Activated naive CD4-positive, alpha-beta T cell treated with Interleukin-2 at 50 U/mL for 16 hours (primary cell): Measurements from ENCODE around the gene PRR12.
"Not testable (repeated sequence)": the region's sequence is repeated elsewhere in the genome, so short reads cannot be mapped to it uniquely, and the experiment has no call there.

ENCODE experiments used
- DNase-seq: peaks from one replicate; pipeline ENCODE4 v3.0.0-alpha.2; 2020

PRR12 gene

DNA sequence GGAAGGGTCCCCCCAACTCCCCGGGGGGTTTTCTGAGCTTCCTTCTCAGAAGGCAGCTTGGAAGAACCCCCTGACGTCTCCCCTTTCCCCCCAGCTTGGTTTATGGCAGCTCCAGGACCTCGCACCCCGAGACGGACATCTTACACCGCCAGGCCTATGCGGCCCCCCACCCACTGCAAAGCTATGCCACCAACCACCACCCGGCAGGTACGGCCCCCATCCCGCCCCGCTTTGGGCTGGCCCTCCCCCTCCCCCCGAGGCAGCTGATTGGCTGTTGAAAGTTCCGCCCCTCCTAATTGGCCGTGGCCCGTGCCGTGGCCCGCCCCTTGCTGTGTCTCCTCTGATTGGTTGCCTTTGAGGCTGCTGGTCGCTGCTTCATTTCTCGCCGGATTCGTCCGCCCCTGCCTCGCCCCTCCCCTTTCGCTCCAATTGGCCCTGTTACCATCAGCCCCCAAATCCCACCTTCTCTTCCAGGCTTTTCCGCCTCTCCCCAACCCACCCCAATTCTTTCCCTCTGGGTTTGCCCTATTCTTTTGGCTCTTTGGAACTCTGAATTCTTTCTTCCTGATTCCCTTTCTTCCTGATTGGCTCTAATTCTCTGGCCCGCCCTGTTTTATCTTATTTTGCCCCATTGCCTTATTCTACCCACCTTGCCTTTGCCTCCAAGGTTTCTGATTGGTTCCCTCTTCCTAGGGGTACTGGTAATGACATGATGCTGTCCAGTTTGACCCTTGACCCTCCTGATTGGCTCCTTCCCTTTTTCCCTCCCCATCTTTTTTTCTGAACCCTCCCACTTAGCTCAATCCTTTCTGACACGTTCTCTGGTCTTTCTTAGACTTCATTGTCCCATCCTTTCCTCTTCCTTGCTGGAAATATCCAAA is 2.5 kb downstream of the PRR12 start:
- DNase-seq = peak; percentile 94

DNA sequence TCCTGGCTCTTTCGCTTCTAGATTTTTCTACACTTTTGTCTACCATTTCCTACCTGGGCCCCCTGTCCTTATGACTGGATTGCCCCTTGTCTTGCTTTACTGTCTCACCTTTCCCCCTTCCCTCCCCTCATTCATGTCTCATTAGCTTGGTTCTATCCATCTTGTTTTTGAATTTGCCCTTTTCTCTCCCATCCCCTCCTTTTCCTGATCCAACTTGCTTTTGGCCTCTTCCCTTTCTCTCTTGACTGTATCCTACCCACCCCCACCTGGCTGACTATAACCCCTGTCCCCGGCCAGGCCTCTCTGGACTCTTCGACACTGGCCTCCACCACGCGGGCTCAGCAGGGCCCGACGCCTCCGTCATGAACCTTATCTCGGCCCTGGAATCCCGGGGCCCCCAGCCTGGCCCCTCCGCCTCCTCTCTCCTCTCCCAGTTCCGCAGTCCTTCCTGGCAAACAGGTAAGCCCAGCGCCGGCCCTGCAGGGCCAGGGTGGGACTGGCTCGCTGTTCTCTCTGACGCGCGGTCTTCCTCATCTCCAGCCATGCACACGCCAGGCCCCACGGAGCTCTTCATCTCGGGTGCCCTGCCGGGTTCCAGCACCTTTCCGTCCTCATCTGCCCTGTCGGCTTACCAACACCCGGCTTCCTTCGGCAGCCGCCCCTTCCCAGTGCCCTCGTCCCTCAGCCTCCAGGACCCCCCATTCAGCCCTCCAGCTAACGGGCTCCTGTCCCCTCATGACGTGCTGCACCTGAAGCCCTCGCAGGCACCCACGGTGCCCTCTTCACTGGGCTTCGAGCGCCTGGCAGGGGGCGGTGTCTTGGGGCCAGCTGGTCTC is 3.4 kb downstream of the PRR12 start:
- DNase-seq = no peak

DNA sequence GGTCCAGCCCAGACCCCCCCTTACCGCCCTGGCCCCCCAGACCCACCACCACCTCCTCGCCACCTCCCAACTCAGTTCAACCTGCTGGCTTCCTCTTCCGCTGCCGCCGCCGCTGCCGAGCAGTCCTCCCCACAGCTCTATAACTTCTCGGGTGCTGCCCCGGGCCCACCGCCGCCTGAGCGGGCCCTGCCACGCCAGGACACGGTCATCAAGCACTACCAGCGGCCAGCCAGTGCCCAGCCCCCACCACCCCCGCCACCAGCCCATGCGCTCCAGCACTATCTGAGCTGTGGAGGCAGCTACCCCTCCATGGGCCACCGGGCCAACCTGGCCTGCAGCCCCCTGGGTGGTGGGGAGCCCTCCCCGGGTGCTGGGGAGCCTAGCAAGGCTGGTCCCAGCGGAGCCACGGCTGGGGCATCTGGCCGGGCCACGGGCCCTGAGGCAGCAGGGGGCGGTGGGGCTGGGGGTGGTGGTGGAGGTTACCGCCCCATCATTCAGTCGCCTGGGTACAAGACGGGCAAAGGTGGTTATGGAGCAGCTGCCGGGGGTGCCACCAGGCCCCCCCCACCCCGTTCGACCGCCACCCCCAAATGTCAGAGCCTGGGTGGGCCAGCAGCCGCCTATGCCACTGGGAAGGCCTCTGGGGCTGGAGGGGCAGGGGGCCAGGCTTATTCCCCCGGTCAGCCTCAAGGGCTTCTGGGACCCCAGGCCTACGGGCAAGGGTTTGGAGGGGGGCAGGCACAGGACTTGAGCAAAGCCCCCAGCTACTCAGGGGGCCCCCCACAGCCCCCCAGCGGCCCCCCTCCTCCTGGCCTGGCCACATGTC is 4.2 kb downstream of the PRR12 start:
- no peak for DNase-seq

DNA sequence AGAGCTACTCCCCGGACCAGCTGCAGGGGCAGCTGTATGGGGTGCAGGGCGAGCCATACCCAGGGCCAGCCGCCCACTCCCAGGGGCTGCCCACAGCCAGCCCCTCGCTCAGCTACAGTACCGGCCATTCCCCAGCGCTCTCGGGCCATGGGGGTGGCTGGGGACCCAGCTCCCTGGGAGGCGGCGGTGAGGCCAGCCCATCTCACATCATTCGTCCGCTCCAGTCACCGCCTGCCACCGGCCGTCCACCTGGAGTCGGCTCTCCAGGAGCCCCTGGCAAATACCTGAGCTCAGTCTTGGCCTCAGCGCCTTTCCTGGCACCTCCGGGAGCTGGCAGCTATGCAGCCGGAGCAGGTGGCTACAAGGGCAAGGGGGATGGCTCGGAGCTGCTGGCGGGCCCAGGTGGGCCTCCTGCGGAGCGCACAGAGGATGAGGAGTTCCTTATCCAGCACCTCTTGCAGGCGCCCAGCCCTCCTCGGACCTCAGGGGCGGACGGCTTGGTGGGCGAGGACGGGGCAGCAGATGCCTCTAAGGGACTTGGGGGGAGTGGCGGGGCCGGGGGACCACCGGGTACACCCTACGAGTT is 4.9 kb downstream of the PRR12 start:
- no peak for DNase-seq

DNA sequence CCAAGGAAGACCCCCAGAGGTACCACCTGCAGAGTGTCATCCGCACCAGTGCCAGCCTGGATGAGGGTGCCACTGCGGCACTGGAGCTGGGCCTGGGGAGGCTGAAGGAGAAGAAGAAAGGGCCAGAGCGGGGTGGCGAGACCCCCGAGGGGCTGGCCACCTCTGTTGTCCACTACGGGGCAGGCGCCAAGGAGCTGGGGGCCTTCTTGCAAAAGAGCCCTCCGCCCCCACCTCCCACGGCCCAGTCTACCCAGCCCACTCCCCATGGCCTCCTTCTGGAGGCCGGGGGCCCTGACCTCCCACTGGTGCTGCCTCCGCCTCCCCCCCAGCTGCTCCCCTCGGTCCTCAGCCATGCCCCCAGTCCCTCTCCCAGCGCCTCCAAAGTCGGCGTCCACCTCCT is 5.4 kb downstream of the PRR12 start:
- no peak for DNase-seq

DNA sequence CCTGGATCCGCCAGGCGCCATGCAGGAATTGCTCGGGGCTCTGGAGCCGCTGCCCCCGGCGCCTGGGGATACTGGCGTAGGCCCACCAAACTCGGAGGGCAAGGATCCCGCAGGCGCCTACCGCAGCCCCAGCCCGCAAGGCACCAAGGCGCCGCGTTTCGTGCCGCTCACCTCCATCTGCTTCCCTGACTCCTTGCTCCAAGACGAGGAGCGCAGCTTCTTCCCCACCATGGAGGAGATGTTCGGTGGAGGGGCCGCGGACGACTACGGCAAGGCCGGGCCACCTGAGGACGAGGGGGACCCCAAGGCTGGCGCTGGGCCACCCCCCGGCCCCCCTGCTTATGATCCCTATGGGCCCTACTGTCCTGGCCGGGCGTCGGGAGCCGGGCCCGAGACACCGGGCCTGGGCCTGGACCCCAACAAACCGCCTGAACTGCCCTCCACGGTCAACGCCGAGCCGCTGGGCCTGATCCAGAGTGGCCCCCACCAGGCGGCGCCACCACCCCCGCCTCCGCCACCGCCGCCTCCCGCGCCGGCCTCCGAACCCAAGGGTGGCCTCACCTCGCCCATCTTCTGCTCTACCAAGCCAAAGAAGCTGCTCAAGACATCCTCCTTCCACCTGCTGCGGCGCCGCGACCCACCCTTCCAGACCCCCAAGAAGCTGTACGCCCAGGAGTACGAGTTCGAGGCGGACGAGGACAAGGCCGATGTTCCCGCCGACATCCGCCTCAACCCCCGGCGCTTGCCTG is 6.1 kb downstream of the PRR12 start:
- no peak for DNase-seq

DNA sequence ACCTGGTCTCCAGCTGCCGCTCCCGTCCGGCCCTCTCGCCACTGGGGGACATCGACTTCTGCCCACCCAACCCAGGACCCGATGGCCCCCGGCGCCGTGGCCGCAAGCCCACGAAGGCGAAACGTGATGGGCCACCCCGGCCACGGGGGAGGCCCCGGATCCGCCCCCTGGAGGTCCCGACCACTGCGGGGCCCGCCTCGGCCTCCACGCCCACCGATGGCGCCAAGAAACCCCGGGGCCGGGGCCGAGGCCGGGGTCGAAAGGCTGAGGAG is 6.7 kb downstream of the PRR12 start:
- DNase-seq = no peak

DNA sequence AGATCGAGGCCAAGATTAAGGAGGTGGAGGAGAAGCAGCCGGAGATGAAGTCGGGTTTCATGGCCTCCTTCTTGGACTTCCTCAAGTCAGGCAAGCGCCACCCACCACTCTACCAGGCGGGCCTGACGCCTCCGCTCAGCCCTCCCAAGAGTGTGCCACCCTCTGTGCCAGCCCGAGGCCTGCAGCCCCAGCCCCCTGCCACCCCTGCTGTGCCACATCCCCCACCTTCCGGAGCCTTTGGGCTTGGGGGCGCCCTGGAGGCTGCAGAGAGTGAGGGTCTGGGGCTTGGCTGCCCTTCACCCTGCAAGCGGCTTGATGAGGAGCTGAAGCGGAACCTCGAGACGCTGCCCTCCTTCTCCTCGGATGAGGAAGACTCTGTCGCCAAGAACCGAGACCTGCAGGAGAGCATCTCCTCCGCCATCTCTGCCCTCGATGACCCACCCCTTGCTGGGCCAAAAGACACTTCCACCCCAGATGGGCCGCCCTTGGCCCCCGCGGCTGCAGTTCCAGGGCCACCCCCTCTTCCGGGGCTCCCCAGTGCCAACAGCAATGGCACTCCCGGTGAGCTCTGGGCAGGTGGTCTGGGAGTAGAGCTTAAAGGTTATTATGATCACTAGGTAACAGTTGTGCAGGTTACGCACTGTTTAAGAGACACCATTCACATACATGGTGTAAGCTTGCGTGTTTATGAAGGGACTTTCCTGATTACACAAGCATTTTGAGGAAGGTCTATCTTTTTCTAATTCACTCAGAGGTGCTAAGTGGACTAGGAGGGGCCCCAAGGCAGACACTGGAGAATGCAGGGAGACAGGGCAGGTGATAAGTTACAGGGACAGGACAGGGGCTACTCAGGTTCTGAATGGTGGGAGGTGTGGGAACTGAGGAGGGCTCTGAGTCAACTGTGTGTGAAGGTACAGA is 8.7 kb downstream of the PRR12 start:
- no peak for DNase-seq

DNA sequence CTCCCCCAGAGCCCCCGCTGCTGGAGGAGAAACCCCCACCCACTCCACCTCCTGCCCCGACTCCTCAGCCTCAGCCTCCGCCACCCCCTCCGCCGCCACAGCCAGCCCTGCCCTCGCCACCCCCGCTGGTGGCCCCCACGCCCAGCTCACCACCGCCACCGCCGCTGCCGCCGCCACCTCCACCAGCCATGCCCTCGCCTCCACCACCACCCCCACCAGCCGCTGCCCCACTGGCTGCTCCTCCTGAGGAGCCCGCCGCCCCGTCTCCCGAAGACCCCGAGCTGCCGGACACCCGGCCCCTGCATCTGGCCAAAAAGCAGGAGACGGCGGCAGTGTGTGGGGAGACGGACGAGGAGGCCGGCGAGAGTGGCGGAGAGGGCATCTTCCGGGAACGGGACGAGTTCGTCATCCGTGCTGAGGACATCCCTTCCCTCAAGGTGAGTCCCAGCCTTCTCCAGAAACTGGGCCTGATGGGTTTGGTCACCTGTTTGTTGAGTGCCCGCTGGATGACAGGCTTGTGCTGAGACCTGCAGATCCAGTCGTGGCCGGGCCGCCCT is 10.6 kb downstream of the PRR12 start:
- DNase-seq = no peak

DNA sequence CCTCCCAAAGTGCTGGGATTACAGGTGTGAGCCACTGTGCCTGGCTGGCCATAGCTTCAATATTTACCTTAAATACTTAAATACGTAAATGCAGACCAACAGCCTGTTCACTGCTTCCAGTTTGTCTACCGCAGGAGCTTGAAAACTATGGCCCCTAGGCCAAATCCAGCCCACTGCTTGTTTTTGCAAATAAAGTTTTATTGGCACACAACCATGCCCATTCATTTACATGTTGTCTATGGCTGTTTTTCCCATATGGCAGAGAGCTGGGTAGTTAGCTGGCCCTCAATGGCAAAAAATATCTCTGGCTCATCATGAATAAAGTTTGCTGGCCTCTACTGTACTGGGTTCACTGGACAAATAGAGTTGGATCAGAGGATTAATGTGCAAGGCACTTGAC is 11.8 kb downstream of the PRR12 start:
- DNase-seq = no peak

DNA sequence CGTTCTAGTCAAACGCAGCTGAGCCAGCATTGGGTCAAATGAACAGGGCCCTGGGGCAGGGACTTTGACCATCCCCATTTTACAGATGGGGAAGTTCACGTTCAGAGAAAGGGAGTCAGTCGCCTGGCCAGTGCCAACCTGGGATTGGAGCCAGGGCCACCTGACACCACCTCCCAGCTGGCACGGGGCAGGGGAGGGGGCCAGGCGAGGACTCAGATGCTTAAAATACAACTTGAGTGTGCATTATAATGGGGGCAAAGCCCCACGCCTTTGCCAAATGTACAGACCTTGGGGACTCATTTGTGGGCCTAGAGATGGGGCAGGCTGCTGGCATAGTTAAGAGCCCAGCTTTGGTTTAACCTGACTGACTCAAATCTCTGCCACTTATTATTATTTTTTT is 14.6 kb downstream of the PRR12 start:
- no peak for DNase-seq

DNA sequence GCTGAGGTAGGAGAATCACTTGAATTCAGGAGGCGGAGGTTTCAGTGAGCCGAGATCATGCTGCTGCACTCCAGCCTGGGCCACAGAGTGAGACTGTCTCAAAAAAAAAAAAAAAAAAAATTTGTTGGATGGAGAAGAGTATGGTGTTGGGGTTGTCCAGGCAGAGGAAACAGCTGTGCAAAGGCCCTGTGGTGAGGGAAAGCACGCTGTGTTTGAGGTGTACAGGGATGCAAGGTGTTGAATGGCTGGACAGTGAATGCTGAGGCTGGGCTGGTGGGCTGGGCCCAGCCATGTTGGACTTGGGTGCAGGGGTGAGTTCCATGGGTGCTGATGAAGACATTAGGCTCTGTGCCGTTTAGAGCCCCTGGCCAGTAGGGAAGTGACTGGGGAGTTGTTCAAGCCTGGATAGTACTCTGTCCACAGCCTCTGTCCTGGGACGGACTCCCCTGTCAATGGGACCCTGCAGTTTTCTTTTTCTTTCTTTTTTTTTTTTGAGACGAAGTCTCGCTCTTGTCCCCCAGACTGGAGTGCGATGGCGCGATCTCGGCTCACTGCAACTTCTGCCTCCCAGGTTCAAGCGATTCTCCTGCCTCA is 18.6 kb downstream of the PRR12 start:
- no peak for DNase-seq

DNA sequence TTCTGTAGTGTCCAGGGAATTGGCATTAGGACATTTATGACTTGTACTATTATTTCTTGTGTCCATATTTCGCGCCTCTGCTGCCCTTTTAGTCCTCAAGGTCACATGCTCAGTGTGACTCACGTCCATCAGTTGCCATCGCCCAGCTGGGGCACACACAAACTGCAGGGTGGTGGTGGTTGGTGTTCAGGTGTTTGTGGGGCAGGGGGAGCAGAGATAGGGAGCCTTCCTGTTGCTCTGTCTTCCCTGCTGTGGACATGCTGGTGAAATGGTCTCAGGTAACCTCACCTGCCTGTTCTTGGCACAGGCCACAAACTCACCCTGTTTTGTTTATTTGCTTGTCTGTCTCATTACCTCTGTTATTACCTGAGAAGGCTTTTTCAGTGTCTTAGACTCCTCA is 22.4 kb downstream of the PRR12 start:
- DNase-seq = no peak

DNA sequence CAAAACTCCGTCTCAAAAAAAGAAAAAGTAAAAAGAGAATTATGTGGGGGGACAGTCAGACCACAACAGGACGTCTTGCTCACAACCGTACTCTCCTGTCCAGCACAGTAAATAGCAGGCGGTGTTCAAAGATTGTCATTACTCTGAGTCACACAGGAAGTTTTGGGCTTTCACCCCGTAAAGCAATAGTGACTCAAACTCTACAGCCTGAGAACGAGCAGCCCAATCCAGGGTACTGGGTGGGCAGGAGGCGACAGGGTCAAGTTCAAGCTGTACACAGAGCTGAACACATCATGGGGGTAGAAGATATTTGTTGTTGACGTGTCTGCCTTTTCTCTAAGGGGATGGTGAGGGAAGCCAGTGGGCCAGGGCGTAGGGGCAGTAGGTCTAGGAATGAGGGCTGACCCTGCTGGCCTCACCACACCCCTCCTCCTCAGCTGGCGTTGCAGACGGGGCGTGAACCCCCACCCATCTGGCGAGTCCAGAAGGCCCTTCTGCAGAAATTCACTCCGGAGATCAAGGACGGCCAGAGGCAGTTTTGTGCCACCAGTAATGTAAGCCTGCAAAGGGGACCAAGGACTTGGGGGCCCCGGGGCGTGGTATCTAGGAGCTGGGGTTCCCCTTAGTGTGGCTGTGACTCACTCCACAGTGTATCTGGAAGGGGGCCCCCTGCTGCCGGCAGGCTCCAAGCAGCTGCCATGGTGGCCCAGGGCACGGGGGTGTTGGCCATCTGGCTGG is 23.3 kb downstream of the PRR12 start:
- DNase-seq = peak; percentile 30

DNA sequence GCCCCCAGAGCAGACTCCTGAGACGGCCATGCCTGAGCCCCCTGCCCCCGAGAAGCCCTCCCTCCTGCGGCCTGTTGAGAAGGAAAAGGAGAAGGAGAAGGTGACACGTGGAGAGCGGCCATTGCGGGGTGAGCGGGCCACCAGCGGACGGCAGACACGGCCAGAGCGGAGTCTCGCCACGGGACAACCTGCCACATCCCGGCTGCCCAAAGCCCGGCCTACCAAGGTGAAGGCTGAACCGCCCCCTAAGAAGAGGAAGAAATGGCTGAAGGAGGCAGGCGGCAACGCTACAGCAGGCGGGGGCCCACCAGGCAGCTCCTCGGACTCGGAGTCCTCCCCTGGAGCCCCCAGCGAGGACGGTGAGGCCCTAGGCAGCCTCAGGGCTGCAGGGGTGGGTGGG is 24.9 kb downstream of the PRR12 start:
- no peak for DNase-seq

DNA sequence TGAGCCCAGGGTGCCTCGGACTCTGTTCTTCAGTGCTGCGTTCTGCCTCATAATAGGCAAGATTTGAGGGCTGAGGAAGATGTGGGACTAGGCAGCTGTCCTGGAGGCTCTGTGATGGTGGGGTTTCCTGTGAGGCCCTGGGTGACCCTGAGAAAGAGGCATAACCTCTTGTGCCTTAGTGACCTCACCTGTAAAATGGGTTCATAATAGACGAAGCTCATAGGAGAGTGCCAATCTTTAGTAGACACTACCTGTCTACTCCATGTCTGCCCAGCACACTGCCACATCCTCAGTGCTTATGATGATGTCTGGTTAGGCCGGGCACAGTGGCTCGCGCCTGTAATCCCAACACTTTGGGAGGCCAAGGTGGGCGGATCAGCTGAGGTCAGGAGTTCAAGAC is 25.6 kb downstream of the PRR12 start:
- no peak for DNase-seq

DNA sequence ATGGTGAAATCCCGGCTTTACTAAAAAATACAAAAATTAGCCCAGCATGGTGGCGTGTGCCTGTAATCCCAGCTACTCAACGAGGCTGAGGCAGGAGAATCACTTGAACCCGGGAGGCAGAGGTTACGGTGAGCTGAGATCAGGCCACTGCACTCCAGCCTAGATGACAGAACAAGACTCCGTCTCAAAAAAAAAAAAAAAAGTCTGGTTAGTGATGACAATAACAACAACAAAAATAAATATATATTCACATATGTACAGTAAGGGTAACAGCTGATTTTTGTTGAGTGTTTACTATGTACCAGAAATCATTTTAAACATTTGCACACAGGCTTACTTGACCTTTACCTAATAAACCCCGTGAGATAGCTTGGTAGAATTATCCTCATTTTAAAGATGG is 26.0 kb downstream of the PRR12 start:
- no peak for DNase-seq

DNA sequence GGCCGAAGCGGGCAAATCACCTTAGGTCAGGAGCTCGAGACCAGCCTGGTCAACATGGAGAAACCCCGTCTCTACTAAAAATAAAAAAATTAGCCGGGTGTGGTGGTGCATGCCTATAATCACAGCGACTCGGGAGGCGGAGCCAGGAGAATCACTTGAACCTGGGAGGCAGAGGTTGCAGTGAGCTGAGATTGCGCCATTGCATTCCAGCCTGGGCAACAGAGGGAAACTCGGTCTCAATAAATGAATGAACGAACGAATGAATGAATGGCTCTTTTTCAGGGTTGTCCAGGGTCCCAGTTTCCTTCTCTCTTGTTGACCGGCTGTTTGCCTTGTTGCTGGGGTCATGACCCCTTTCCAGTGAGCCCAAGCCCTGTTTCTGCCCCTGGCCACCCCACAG is 26.9 kb downstream of the PRR12 start:
- not testable (repeated sequence) for DNase-seq

DNA sequence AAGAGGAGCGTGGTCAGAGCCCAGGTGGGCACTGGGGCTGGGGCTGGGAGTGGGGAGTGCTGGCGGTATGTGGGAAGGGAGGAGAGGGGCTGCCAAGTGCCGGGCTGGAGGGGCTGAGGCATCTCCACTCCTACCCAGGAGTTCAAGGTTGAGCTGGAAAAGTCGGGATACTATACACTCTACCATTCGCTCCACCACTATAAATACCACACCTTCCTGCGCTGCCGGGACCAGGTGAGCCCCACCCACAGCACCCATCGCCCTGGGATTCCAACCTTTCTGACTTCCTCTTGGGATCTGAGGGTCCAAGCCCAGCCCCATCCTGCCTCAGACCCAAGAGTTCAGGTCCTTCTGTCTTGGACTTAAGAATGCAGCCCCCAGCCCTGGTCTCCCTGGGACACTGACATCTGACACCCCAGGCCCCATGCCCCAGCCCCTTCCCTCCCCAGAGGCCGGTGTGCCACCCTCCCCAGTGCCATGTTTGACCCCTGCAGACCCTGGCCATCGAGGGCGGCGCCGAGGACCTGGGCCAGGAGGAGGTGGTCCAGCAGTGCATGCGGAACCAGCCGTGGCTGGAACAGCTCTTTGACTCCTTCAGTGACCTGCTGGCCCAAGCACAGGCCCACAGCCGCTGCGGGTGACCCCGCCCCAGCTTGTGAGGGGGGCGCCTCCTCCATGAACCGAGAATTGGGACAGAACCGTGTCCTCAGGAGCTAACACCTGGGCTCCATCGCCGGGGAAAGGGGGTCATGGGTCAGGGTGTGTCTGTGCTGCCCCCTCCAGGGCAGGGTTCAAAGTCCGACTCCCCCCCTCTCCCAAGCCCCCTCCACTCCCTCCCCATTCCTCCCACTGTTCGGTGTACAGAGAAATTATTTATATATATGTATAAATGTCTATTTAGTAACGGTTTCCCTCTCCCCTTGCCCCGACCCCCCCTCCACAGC is 34.3 kb downstream of the PRR12 start:
- DNase-seq = no peak
